HCT116 (cell line): ENCODE results near the gene CACNG6. TPM values are rescaled to one million over a fixed set of nuclear protein-coding genes. Genes with fewer than 3 reads are reported as not detected.

Source experiments
- ATAC-seq: fragments of 200-7000 bp; cut with Tn5 transposase; 2 replicates; pipeline ENCODE4 v1.9.1; 2020; ENCODE audit warnings: mild to moderate bottlenecking, moderate library complexity
- BruUV-seq: library from RNA; stranded (reverse); fragments of 400-500 nt; replicated peaks from 2 replicates; lab custom pipeline; 2021; lab: Mats Ljungman, UMichigan
- CTCF ChIA-PET: fragments of 300-600 bp; sonication (Branson Sonifier 250); formaldehyde crosslinking; loops from one replicate; lab custom pipeline; 2021; ENCODE audit warnings: antibody characterized with exemption; lab: Charles Lee
- POLR2A ChIA-PET: fragments of 300-600, 350-600 bp; sonication (Branson Sonifier 250); formaldehyde crosslinking; loops from one replicate; lab custom pipeline; 2021; ENCODE audit warnings: antibody characterized with exemption; lab: Charles Lee
- RAD21 ChIA-PET, 2 experiments: fragments of 300-600 bp; sonication (Branson Sonifier 250); formaldehyde crosslinking; loops; one replicate each; lab custom pipeline; 2023; ENCODE audit warnings: low total read pairs in 2 of 2; ENCODE audit not compliant: uncharacterized antibody in 2 of 2, unreplicated experiment in 2 of 2, low non-redundant PET in 1 of 2; lab: Charles Lee
- DNase-seq: peaks from one replicate; pipeline ENCODE4 v3.0.0-alpha.2; 2010; ENCODE audit warnings: low read depth, low spot score
- H2AFZ ChIP-seq: fragments of 200-600 bp; shearing (Covaris generic), sonication (generic); 2 replicates; pipeline ENCODE4 v1.6.1; 2017; ENCODE audit warnings: low read depth, mixed run types, mixed read lengths, antibody characterized with exemption, low read length; ENCODE audit not compliant: poor library complexity, severe bottlenecking
- H3K27ac ChIP-seq: 2 replicates; pipeline ENCODE4 v1.5.1; 2012; ENCODE audit warnings: low read depth, low read length
- H3K27me3 ChIP-seq: fragments of 200-600 bp; sonication (generic); 2 replicates; pipeline ENCODE4 v1.6.1; 2016; ENCODE audit warnings: mixed run types, low read length, mixed read lengths; ENCODE audit not compliant: insufficient read depth
- H3K36me3 ChIP-seq, 2 experiments: fragments of 200-500 bp in 1 of 2; fragments of 200-600 bp in 1 of 2; sonication (Bioruptor generic) in 1 of 2; sonication (generic) in 1 of 2; 2 replicates each; pipeline versions ENCODE4 v1.5.1 to v1.6.1; 2014 to 2016; ENCODE audit warnings: low read length in 2 of 2, inconsistent platforms in 1 of 2, mixed read lengths in 1 of 2, mixed run types in 1 of 2; ENCODE audit not compliant: insufficient read depth in 2 of 2, control insufficient read depth in 1 of 2
- H3K4me1 ChIP-seq, 2 experiments: fragments of 200-600 bp in 1 of 2; sonication (generic) in 1 of 2; 2 replicates each; pipeline versions ENCODE4 v1.5.1 to v1.6.1; 2012 to 2017; ENCODE audit warnings: low read length in 2 of 2, inconsistent platforms in 1 of 2, mild to moderate bottlenecking in 1 of 2, mixed read lengths in 1 of 2, mixed run types in 1 of 2, moderate library complexity in 1 of 2; ENCODE audit not compliant: insufficient read depth in 2 of 2, control insufficient read depth in 1 of 2
- H3K4me2 ChIP-seq: fragments of 200-600 bp; sonication (generic); 2 replicates; pipeline ENCODE4 v1.6.1; 2017; ENCODE audit warnings: mixed run types, low read length, mixed read lengths
- H3K4me3 ChIP-seq, 2 experiments: fragments of 200-600 bp in 1 of 2; sonication (generic) in 1 of 2; replicated peaks in 1 of 2; 2 replicates each; pipeline ENCODE4 v1.5.1; 2011 to 2016; ENCODE audit warnings: low read length in 2 of 2, control low read depth in 1 of 2, low read depth in 1 of 2, mild to moderate bottlenecking in 1 of 2, mixed read lengths in 1 of 2, mixed run types in 1 of 2
- H3K79me2 ChIP-seq: fragments of 200-600 bp; sonication (generic); 2 replicates; pipeline ENCODE4 v1.6.1; 2017; ENCODE audit warnings: mild to moderate bottlenecking, mixed run types, low read length, moderate library complexity, mixed read lengths; ENCODE audit not compliant: insufficient read depth
- H3K9ac ChIP-seq: fragments of 200-600 bp; sonication (generic); 2 replicates; pipeline ENCODE4 v1.6.1; 2016; ENCODE audit warnings: low read length, mixed read lengths
- H3K9me2 ChIP-seq: fragments of 200-600 bp; sonication (generic), shearing (Covaris generic); 2 replicates; pipeline ENCODE4 v1.6.1; 2017; ENCODE audit warnings: mixed run types, mild to moderate bottlenecking, moderate library complexity; ENCODE audit not compliant: insufficient read depth
- H3K9me3 ChIP-seq, 2 experiments: fragments of 200-500 bp in 1 of 2; fragments of 200-600 bp in 1 of 2; sonication (Bioruptor generic) in 1 of 2; sonication (generic) in 1 of 2; 2 replicates each; pipeline ENCODE4 v1.6.1; 2014 to 2017; ENCODE audit warnings: low read length in 2 of 2, mixed read lengths in 2 of 2, inconsistent platforms in 1 of 2, low read depth in 1 of 2, mild to moderate bottlenecking in 1 of 2, mixed run types in 1 of 2, moderate library complexity in 1 of 2; ENCODE audit not compliant: control insufficient read depth in 1 of 2, insufficient read depth in 1 of 2
- H4K20me1 ChIP-seq: fragments of 200-600 bp; sonication (generic), shearing (Covaris generic); 2 replicates; pipeline ENCODE4 v1.6.1; 2017; ENCODE audit warnings: mixed run types, mild to moderate bottlenecking, moderate library complexity; ENCODE audit not compliant: insufficient read depth
- CBX3 ChIP-seq: IDR thresholded peaks from 2 replicates; pipeline ENCODE4 v1.6.1; 2012; ENCODE audit warnings: low read depth
- CEBPB ChIP-seq: IDR thresholded peaks from 2 replicates; pipeline ENCODE4 v1.6.1; 2012; ENCODE audit warnings: low read depth
- EGR1 ChIP-seq: IDR thresholded peaks from 2 replicates; pipeline ENCODE4 v1.6.1; 2012; ENCODE audit warnings: low read depth
- ELF1 ChIP-seq: IDR thresholded peaks from 2 replicates; pipeline ENCODE4 v1.6.1; 2012; ENCODE audit warnings: low read depth, borderline replicate concordance
- EZH2 ChIP-seq: fragments of 200-600 bp; sonication (generic); IDR thresholded peaks from 2 replicates; pipeline ENCODE4 v1.6.1; 2017; ENCODE audit warnings: antibody characterized with exemption, mixed run types
- EZH2phosphoT487 ChIP-seq: fragments of 200-600 bp; IDR thresholded peaks from 2 replicates; pipeline ENCODE4 v1.6.1; 2018; ENCODE audit warnings: antibody characterized with exemption, borderline replicate concordance
- POLR2A ChIP-seq: IDR thresholded peaks from 2 replicates; pipeline ENCODE4 v1.7.0; 2011; ENCODE audit warnings: borderline replicate concordance; ENCODE audit not compliant: insufficient read depth, insufficient read length; ENCODE audit errors: extremely low read depth
- RAD21 ChIP-seq: IDR thresholded peaks from 2 replicates; pipeline ENCODE4 v1.6.1; 2012; ENCODE audit warnings: low read depth, mild to moderate bottlenecking
- SIN3A ChIP-seq: IDR thresholded peaks from 2 replicates; pipeline ENCODE4 v1.6.1; 2012; ENCODE audit warnings: low read depth
- SP1 ChIP-seq: IDR thresholded peaks from 2 replicates; pipeline ENCODE4 v1.6.1; 2012; ENCODE audit warnings: low read depth
- SRF ChIP-seq: IDR thresholded peaks from 2 replicates; pipeline ENCODE4 v1.6.1; 2012; ENCODE audit warnings: low read depth
- TCF7L2 ChIP-seq: IDR thresholded peaks from 2 replicates; pipeline ENCODE4 v1.7.0; 2011; ENCODE audit warnings: borderline replicate concordance, inconsistent platforms; ENCODE audit not compliant: insufficient read depth, insufficient read length; ENCODE audit errors: extremely low read depth
- YY1 ChIP-seq: IDR thresholded peaks from 2 replicates; pipeline ENCODE4 v1.6.1; 2011; ENCODE audit warnings: low read length, low read depth, moderate library complexity, mild to moderate bottlenecking; ENCODE audit not compliant: insufficient replicate concordance; ENCODE audit errors: extremely low read depth
- ZFX ChIP-seq: fragments of 450-650 bp; IDR thresholded peaks from 2 replicates; pipeline ENCODE4 v1.6.1; 2017
- ZNF274 ChIP-seq: fragments of 200-500 bp; sonication (Bioruptor generic); IDR thresholded peaks from 2 replicates; pipeline ENCODE4 v1.6.1; 2014; ENCODE audit warnings: mild to moderate bottlenecking, low read depth, low read length, inconsistent platforms
- intact Hi-C: fragments of 100-400 bp; cut with micrococcal nuclease; formaldehyde crosslinking; loops from 2 replicates; pipeline ENCODE4 v1.10.0; 2022
- total RNA-seq: library from RNA; stranded (reverse); gene quantifications from one replicate; pipeline ENCODE4 v1.2.1, GENCODE V29; 2021; ENCODE audit not compliant: unreplicated experiment
- TF ChIP-seq, protein P1 (sequence below): IDR thresholded peaks from 2 replicates; pipeline ENCODE4 v1.6.1; 2012
- TF ChIP-seq, protein P2 (sequence below): IDR thresholded peaks from 2 replicates; pipeline ENCODE4 v1.6.1; 2011; ENCODE audit warnings: mild to moderate bottlenecking, low read length, moderate library complexity; ENCODE audit not compliant: insufficient replicate concordance; ENCODE audit errors: extremely low read depth
- TF ChIP-seq, protein P3 (sequence below): IDR thresholded peaks from 2 replicates; pipeline ENCODE4 v1.6.1; 2012; ENCODE audit warnings: low read depth

Gene CACNG6
- total RNA-seq, 1 experiment from 2014 or later = 0.15 TPM

DNA sequence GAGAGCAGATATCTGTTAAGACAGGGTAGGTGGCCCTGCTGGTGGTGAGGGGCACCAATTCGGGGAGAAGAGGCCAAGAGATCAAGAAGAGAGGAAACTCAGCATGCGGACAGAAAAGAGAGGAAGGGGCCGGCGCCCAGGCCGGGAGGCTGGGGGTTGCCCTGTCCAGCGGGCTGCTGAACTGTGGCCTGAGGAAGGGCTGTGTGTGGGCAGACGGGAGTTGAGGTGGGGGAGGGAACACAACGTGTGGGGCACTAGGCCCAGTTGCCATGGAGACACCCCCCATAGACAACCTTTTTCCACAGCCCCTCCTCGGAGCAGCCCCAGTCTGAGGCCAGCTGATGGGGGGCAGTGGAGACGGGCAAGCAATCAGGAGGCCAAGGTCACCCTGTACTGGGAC is 31.2 kb upstream of the CACNG6 start:
- BruUV-seq = no TSS peak

More for the DNA sequence above, 31.2 kb upstream of the CACNG6 start:
- Histone ChIP-seq H3K27ac (no peak overlapping the region), H3K4me3 (no peak overlapping the region), H3K9ac (no peak overlapping the region), H3K27me3 (peaks cover 16% of the 10 kb centered on the region), H3K79me2 (no peaks in the 10 kb centered on the region)
- TF ChIP-seq SP1 = no peak
- no peak for TF ChIP-seq ZFX
- no peak for TF ChIP-seq ZNF274
- no peak for TF ChIP-seq ELF1
- no peak for TF ChIP-seq CBX3
- TF ChIP-seq CEBPB = no peak
- no peak for TF ChIP-seq EZH2phosphoT487
- TF ChIP-seq, protein P1, sequence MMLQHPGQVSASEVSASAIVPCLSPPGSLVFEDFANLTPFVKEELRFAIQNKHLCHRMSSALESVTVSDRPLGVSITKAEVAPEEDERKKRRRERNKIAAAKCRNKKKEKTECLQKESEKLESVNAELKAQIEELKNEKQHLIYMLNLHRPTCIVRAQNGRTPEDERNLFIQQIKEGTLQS = no peak
- TF ChIP-seq POLR2A = no peak
- TF ChIP-seq, protein P2, sequence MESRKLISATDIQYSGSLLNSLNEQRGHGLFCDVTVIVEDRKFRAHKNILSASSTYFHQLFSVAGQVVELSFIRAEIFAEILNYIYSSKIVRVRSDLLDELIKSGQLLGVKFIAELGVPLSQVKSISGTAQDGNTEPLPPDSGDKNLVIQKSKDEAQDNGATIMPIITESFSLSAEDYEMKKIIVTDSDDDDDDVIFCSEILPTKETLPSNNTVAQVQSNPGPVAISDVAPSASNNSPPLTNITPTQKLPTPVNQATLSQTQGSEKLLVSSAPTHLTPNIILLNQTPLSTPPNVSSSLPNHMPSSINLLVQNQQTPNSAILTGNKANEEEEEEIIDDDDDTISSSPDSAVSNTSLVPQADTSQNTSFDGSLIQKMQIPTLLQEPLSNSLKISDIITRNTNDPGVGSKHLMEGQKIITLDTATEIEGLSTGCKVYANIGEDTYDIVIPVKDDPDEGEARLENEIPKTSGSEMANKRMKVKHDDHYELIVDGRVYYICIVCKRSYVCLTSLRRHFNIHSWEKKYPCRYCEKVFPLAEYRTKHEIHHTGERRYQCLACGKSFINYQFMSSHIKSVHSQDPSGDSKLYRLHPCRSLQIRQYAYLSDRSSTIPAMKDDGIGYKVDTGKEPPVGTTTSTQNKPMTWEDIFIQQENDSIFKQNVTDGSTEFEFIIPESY = no peak
- TF ChIP-seq SIN3A = no peak
- TF ChIP-seq EGR1 = no peak
- no peak for TF ChIP-seq RAD21
- TF ChIP-seq, protein P3, sequence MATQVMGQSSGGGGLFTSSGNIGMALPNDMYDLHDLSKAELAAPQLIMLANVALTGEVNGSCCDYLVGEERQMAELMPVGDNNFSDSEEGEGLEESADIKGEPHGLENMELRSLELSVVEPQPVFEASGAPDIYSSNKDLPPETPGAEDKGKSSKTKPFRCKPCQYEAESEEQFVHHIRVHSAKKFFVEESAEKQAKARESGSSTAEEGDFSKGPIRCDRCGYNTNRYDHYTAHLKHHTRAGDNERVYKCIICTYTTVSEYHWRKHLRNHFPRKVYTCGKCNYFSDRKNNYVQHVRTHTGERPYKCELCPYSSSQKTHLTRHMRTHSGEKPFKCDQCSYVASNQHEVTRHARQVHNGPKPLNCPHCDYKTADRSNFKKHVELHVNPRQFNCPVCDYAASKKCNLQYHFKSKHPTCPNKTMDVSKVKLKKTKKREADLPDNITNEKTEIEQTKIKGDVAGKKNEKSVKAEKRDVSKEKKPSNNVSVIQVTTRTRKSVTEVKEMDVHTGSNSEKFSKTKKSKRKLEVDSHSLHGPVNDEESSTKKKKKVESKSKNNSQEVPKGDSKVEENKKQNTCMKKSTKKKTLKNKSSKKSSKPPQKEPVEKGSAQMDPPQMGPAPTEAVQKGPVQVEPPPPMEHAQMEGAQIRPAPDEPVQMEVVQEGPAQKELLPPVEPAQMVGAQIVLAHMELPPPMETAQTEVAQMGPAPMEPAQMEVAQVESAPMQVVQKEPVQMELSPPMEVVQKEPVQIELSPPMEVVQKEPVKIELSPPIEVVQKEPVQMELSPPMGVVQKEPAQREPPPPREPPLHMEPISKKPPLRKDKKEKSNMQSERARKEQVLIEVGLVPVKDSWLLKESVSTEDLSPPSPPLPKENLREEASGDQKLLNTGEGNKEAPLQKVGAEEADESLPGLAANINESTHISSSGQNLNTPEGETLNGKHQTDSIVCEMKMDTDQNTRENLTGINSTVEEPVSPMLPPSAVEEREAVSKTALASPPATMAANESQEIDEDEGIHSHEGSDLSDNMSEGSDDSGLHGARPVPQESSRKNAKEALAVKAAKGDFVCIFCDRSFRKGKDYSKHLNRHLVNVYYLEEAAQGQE = no peak
- no peak for TF ChIP-seq SRF
- TF ChIP-seq EZH2 = no peak
- TF ChIP-seq YY1 = no peak
- no peak for TF ChIP-seq TCF7L2
- TF ChIP-seq, all 23 proteins: peak for 0
- no peaks in the 10 kb centered on the region for H3K36me3 ChIP-seq
- no peaks in the 10 kb centered on the region for H3K9me2 ChIP-seq
- no peaks in the 10 kb centered on the region for H4K20me1 ChIP-seq
- CTCF ChIA-PET = no interaction called here
- RAD21 ChIA-PET = no interaction called here
- DNase-seq (no peak), ATAC-seq (no peak)
- no peaks in the 10 kb centered on the region for H3K9me3 ChIP-seq
- no peak overlapping the region for H2AFZ ChIP-seq
- POLR2A ChIA-PET = interaction anchor here (0.6 kb wide), 1 partner anchor 70 kb away, joined by 3 read pairs; no protein-coding TSS in a partner anchor
- H3K4me1 ChIP-seq = no peaks in the 10 kb centered on the region
- no peak overlapping the region for H3K4me2 ChIP-seq
- intact Hi-C loops = no loop called here
